HG03097 (cell line): Measurements from ENCODE around the gene FGGY.

ENCODE experiments used
- ATAC-seq: cut with Tn5 transposase; IDR thresholded peaks from one replicate; pipeline ENCODE4 v1.9.1; 2021; ENCODE audit not compliant: unreplicated experiment, low FRiP score

Gene FGGY

DNA sequence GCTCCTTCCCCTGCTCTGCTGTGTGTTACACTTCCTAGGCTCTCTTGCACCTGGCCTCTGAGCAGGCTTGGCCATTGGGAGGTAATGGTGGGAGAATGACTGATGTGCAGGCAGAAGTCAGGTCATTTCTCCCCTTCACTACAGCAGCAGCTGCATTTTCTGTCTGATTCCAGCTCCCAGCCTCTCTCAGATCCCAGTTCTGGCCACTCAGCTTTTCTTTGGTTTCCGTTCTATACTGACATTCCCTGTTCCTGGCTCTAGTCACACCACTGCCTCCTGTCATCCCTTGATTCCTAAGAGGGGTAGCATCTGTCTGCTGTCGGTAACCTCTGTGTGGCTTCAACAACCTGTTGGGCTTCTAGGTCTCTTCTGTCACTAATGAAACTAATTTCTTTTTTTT is 390.2 kb downstream of the FGGY start:
- no peak for ATAC-seq

GRCh38 chr1:59688976-59689375 is 392.1 kb downstream of the FGGY start:
- no peak for ATAC-seq

DNA sequence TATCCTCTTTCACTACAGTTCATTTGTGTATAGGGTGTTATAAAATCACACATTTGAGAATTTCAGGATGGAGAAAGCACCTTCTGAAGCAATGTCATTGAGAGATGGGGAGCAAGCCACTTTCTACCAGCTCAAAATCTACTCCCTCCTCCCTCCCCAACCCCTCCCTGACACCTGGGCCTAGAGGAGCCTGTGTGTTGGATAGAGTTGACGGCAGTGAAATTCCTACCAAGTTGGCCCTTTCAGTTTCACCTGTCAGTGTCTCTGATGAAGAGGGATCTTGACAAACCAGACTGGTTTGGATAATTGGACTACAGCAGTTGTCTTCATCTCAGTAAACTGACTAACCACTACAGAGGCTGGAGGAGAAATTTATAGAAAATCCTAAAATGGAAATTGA is 392.8 kb downstream of the FGGY start:
- no peak for ATAC-seq

DNA sequence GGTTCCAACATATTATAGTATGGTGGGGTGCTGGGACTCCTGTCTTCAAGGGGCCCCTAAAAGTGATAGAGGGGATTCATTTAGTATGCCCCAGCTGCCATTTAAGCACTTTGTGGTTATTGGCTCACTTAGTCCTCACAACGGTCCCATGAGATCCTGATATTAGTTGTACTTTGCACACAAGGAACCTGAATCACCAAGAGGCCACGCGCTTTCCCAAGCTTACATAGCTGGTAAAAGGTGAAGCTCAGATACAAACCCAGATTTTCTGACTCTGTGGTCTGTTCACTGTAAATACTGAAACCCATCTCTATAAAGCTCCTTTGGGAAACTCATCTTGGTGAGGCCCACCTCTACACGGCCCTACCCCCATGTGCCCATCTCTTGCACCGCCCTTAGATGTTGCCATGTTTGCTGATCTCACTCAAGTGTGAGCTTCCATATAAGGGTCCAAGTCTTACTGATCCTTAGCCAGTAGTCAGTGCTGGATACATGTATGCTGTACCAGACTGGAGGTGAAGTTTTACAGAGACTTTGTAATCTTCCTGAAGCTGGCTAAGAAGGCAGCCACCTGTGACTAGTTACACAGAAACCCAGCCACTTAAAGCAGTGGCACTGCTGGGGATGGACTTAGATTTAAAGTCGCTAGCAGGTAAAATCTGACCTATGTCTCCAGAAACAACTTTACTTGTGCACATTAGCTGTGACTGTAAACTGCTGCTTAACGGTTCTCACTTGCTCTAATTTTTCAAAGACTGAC is 393.5 kb downstream of the FGGY start:
- ATAC-seq = no peak

DNA sequence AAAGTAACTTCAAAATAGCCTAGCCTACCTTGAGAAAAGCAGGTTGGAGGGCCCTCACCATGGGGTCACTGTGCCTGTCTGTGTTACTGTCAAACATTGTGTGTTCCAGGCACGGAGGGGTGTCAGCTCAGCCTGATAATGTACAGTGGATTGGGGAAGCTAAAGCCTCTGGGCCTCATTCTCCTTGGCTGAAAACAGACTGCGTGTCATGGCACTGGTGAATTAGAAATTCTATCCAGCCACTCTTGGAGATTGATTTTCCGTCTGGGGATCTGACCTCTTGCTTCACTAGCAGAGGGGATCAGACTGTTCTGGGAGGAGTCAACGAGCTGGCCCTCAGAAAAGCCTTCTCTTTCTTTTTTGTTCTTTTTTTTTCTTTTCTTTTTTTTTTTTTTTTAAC is 394.4 kb downstream of the FGGY start:
- no peak for ATAC-seq

DNA sequence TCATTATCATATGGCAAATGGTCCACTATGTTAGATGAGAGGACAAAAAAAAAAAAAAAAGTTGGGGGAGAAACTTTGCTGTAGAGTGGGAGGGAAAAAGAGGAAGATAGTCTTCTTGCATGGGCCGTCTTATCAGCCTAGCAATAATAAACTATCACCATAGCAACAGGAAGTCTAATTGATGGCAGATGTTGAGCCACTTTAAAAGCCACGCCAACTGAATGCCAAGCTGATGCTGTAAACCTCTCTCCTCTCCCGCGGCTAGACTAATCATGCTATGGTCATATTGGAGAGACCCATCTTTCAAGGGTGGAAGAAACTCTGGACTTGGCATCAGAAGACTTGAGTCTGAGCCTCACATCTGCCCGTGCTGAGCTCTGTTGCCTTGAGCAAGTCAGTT is 395.7 kb downstream of the FGGY start:
- no peak for ATAC-seq

DNA sequence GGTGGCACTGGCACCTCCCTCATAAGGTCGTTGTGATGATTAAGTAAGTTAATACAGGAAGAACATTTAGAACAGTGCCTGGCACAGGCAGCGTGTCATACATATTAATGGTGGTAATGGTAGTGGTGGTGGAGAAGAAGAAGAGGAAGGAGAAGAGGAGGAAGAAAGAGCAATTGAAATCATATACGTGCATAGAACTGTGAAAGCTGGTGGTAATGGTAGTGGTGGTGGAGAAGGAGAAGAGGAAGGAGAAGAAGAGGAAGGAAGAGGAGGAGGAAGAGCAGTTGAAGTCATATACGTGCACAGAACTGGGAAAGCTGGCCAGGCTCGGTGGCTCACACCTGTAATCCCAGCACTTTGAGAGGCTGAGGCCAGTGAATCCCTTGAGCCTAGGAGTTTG is 396.5 kb downstream of the FGGY start:
- no peak for ATAC-seq

- no peak for ATAC-seq
These were observed 398.4 kb downstream of the FGGY start for GRCh38 chr1:59695252-59695651.

GRCh38 chr1:59696421-59697115 is 399.7 kb downstream of the FGGY start:
- no peak for ATAC-seq

- ATAC-seq = peak; percentile 45
These were observed 400.4 kb downstream of the FGGY start for GRCh38 chr1:59697150-59697800.

GRCh38 chr1:59698386-59698785 is 401.5 kb downstream of the FGGY start:
- no peak for ATAC-seq

GRCh38 chr1:59699227-59699847 is 402.4 kb downstream of the FGGY start:
- ATAC-seq = no peak

DNA sequence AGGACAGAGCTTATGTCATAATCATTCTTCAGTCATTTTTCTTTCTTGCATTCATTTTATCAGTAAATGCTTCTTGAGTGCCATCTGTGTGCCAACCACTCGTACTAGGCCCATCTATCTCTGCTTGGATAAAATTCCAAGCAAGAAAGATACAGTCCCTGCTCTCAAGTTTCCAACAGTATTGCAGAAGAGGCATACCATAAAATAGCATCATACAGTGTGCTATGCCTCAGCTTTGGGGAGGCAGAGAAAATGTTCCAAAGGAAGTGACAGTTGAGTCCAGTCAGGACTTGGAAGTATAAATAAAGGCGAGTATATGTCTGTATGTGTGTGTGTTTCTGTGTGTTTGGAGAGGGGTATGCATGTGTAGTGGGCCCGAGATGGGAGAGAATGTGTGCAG is 404.5 kb downstream of the FGGY start:
- no peak for ATAC-seq

- no peak for ATAC-seq
These were observed 406.5 kb downstream of the FGGY start for GRCh38 chr1:59703226-59703917.

DNA sequence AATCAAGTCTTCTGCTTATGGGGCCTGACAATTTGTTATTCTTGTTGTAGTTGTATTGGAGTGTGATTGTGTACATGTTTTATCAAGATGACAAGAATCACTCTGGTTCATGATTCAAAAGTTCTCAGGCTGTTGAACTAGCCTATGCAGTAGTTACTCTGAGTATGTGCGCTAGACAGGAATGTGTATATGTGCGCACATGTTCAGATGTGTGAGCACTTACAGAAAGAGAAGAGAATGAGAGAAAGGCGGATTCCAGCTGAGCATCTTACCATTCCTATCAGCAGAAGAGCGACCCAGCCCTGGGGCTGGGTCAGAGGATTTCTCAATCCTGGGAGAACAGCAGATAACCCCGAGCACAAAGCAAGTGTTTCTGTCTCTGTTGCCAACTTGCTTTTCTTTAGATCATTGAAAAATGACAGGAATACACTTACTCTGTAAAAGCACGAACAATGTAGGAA is 407.1 kb downstream of the FGGY start:
- no peak for ATAC-seq

- no peak for ATAC-seq
These were observed 407.8 kb downstream of the FGGY start for GRCh38 chr1:59704716-59705115.

DNA sequence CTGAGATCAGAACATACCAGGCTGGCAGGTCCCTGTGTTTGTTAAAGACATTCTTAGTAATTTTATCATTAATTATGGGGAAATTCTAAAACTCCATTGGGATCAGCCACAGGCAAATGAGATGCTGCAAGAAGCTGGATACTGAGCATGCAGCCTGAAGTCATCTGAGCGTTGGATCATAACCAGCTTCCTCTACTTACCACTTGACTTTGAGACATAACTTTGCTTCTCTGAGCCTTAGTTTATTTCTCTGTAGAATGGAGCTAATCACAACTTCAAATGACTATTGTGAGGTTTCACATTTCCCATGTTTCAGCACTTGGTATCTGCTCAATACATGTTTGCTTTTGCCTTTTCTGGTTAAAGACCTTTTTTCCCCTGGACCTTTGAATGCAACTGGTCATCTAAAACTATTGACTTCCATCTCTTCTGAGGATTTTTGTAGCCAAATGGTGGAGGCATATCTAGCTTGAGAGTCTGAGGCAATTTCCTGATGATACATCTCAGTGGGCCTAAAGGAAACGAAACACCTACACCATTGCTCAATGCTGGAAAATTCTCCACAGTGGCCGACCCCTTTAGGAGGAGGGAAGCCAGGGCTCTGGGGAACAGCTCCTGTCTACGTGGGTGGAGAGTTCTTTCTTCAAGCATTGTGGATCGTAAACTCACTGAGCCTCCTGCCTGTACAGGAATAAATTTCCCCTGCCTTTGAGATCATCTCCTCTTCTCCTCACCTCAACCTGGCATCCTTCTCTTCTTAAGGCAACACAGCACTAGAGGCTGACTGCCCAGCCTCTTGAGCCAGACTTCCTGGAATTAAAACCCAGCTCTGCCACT is 408.8 kb downstream of the FGGY start:
- no peak for ATAC-seq

GRCh38 chr1:59706303-59706599 is 409.4 kb downstream of the FGGY start:
- ATAC-seq = no peak

- ATAC-seq = no peak
These were observed 410.4 kb downstream of the FGGY start for GRCh38 chr1:59707178-59707791.

GRCh38 chr1:59709333-59709732 is 412.4 kb downstream of the FGGY start:
- ATAC-seq = no peak
